Fibroblast of the aortic adventitia (primary cell): ENCODE results near the gene ANKRD13A. TPM values are rescaled to one million over a fixed set of nuclear protein-coding genes. Genes with fewer than 3 reads are reported as not detected.

Experiments used
- DNase-seq: peaks from one replicate; pipeline ENCODE4 v3.0.0-alpha.2; 2010; ENCODE audit warnings: low read depth
- H3K4me3 ChIP-seq: 2 replicates; pipeline ENCODE4 v1.5.1; 2011; ENCODE audit warnings: low read depth, mild to moderate bottlenecking, control low read depth, low read length, moderate library complexity
- total RNA-seq: library from RNA; depleted of rRNA; stranded (reverse); fragments of >200 nt; gene quantifications from 2 replicates; pipeline ENCODE4 v1.2.3, GENCODE V29; 2012; ENCODE audit warnings: low replicate concordance
- TF ChIP-seq, protein P1 (sequence below): IDR thresholded peaks from 2 replicates; pipeline ENCODE4 v1.5.1; 2011; ENCODE audit warnings: mild to moderate bottlenecking, low read length, control low read depth, inconsistent platforms; ENCODE audit not compliant: insufficient read depth

The ANKRD13A gene
- total RNA-seq, 1 donor: 91.5 TPM

DNA sequence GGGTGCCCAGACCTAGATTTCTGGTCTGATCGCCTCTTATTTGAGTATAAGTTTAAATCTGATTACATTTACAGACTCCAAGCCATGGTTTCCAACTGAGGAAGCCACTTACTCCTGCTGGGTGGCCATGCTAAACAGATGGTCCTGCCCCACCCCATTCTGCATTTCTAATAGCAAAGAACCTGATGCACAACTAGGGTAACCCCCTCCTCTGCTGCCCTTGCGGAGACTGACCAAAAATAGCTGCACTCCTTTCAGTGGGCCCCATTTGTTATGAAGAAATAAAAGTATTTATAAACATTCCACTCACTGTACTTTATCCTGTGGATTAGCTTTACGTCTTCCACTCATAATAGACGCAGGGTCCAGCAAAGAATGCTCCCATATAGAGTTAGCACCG lies 9.8 kb upstream of the ANKRD13A start:
- no peak for DNase-seq
- H3K4me3 ChIP-seq: no peak overlapping the region
- TF ChIP-seq, protein P1, sequence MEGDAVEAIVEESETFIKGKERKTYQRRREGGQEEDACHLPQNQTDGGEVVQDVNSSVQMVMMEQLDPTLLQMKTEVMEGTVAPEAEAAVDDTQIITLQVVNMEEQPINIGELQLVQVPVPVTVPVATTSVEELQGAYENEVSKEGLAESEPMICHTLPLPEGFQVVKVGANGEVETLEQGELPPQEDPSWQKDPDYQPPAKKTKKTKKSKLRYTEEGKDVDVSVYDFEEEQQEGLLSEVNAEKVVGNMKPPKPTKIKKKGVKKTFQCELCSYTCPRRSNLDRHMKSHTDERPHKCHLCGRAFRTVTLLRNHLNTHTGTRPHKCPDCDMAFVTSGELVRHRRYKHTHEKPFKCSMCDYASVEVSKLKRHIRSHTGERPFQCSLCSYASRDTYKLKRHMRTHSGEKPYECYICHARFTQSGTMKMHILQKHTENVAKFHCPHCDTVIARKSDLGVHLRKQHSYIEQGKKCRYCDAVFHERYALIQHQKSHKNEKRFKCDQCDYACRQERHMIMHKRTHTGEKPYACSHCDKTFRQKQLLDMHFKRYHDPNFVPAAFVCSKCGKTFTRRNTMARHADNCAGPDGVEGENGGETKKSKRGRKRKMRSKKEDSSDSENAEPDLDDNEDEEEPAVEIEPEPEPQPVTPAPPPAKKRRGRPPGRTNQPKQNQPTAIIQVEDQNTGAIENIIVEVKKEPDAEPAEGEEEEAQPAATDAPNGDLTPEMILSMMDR: no peak

DNA sequence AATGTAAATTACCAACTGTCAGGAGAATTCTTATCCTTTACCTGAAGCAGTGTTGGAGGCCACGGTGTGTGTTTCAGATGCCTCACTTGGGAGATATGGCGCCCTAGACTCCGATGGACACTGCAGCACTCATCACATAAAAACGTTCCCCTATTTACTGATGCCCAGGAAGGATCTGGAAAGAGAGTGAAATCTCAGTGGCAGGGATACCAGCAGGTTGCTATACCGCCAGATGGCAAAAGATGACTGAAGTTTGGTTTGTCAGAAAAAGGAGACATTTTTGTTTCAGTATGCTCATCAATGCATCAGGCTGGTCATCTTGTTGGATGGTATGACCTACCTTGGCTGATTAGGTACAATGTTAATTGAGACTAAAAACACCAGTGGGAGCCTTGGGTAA lies 7.6 kb upstream of the ANKRD13A start:
- H3K4me3 ChIP-seq: no peak overlapping the region
- no peak for DNase-seq
- TF ChIP-seq, protein P1: no peak

DNA sequence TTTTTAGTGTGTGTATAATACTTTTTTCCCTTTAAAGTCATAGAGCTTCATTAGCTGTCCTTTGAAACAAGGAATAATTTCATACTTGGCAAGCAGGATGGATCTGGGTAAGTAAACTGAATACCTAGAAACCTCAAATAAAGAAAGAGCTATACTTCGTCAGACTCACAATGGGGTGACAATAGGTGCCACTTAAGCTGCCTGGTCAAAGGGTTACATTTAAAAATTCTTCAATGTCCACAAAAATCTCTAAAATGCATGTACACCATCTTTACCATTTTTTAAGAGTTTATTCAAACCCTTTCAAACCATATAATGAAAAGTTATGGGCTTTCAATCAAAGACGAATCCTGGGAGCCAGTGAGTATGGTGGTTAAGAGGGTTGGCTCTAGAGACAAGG lies 6.1 kb upstream of the ANKRD13A start:
- no peak for DNase-seq
- no peak overlapping the region for H3K4me3 ChIP-seq
- TF ChIP-seq, protein P1: no peak

DNA sequence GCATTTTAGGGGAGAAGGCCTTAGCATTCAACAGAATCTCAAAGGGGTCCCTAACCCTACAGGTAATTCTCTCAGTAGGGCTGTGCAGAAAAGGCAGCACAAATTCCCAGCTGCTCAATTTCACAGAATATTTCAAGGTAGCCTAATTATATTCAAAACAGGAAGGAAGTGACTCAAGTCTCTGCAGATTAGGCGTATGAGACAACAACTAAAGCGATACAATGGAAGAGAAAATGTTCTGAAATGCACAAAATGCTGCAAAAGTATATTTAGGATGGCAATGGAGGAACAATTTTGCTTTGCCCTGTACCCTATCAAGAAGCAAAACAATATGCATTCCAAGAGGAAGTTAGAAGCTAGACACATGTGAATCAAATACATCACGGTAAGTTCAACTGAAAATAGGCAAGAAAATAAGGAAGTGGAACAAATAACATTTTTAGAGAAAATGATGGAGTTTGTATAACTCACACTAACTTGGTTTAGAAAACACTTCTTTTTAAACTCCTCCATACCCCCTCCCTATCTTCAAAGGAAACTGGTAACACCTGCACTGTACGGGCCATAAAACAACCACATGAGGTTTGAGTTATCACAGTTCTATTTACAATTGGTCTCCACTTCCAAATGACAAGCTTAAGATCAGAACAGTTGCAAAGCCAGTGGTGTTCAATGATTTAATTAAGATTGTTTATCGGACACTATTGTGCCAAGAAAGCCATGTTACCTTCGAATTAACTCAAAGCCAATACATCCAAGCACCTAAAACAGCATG lies 4.6 kb upstream of the ANKRD13A start:
- TF ChIP-seq, protein P1: no peak
- peak overlapping the region; percentile 84 for H3K4me3 ChIP-seq
- DNase-seq: no peak

DNA sequence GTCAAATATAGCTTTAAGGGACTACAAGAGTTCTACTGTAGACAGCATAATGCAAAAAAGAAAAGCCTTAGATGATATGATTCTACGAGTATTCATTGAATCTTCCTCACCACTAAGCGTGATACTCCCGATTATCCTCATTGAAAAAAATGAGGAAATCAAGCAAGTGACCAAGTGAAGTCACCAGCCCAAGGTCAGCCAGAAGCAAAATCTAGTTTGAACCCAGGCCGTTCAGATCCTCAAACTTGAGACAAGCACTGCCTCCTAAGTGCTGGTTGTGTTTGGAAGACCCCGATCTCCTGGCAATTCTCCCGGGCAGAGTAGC lies 3.9 kb upstream of the ANKRD13A start:
- peak overlapping the region; percentile 84 for H3K4me3 ChIP-seq
- no peak for DNase-seq
- TF ChIP-seq, protein P1: no peak

DNA sequence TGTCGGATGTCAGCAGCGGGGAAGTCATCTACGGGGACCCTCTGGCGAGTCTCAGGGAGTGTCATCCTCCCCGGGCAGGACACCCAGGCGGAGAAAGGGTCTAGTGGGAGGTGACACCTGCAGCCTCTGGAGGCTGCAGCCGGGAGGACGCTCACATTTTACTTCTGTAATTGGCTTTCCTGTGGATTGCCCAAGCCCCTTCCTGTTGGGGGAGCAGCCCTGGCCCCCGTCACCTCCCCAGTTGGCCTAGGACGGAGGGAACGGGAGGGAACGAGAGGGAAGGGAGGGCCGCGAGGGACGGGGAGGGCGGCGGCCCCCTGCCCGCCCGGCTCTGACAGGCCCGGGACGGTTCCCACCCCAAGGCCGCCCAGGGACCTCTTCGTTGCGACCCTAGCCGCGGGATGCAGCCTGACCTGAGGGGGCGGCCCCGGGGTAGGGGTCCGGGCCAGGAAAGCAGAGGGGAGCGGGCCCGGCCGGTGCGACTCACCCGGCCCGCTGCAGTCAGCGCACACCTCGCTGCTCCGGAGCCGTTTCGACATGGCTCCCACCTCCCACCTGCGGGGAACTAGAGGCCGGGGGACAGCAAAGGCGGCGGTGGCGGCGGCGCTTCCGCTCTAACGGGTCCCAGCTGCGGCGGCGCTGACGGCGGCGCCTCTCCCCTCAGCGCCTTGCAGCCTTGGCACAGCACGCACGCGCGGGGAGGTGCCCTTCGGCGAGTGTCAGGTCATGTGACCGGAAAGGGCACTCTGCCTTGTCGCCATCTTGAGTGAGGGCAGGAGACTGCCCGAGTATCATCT lies 3.3 kb upstream of the ANKRD13A start, which contains the start of gene GIT2:
Gene GIT2, minus strand, starts transcription at position 683 of the 797 bp plus-strand sequence. Its CDS starts 144 bp downstream, at position 539.
- peak; percentile 87 for DNase-seq
- TF ChIP-seq, protein P1: no peak

More for the DNA sequence above, 3.3 kb upstream of the ANKRD13A start, which contains the start of gene GIT2:
- H3K4me3 ChIP-seq: peak within 1 kb of the TSS; percentile 84
